PC-9 (cell line): ENCODE data around the gene ZBTB4. TPM values are rescaled to one million over a fixed set of nuclear protein-coding genes. Genes with fewer than 3 reads are reported as not detected.

Source experiments
- BruUV-seq: library from RNA; stranded (reverse); fragments of 400-500 nt; replicated peaks from 2 replicates; lab custom pipeline; 2021; lab: Mats Ljungman, UMichigan
- CTCF ChIA-PET: fragments of 300-600 bp; sonication (Branson Sonifier 250); formaldehyde crosslinking; loops from one replicate; lab custom pipeline; 2022; ENCODE audit warnings: antibody characterized with exemption; lab: Charles Lee
- POLR2A ChIA-PET: fragments of 300-600 bp; sonication (Branson Sonifier 250); formaldehyde crosslinking; loops from one replicate; lab custom pipeline; 2022; ENCODE audit warnings: antibody characterized with exemption; ENCODE audit not compliant: unreplicated experiment; lab: Charles Lee
- DNase-seq, 2 experiments: peaks; one replicate each; pipeline versions ENCODE4 v3.0.0 to v3.0.0-alpha.2; 2015 to 2022; ENCODE audit warnings: mixed read lengths in 1 of 2
- H2AFZ ChIP-seq: fragments of 200-600 bp; sonication (generic); 2 replicates; pipeline ENCODE4 v1.8.1; 2017; ENCODE audit warnings: antibody characterized with exemption
- H3F3A ChIP-seq: fragments of 200-600 bp; sonication (generic); 2 replicates; pipeline ENCODE4 v1.8.1; 2017; ENCODE audit warnings: antibody characterized with exemption, mild to moderate bottlenecking, low read depth; ENCODE audit not compliant: insufficient read depth
- H3K27ac ChIP-seq: fragments of 200-600 bp; sonication (generic); 2 replicates; pipeline ENCODE4 v1.6.1; 2016; ENCODE audit warnings: mixed run types
- H3K27me3 ChIP-seq: fragments of 200-600 bp; sonication (generic); 2 replicates; pipeline ENCODE4 v1.6.1; 2016; ENCODE audit warnings: low read depth, mixed run types; ENCODE audit not compliant: insufficient read depth
- H3K36me3 ChIP-seq: fragments of 200-600 bp; sonication (generic); 2 replicates; pipeline ENCODE4 v1.6.1; 2016; ENCODE audit warnings: low read depth, mixed run types
- H3K4me1 ChIP-seq: fragments of 200-600 bp; sonication (generic); replicated peaks from 2 replicates; pipeline ENCODE4 v1.6.1; 2016; ENCODE audit warnings: mixed run types; ENCODE audit not compliant: insufficient read depth
- H3K4me2 ChIP-seq: fragments of 200-600 bp; sonication (generic); 2 replicates; pipeline ENCODE4 v1.6.1; 2017; ENCODE audit warnings: mixed run types
- H3K4me3 ChIP-seq: fragments of 200-600 bp; sonication (generic); 2 replicates; pipeline ENCODE4 v1.6.1; 2016; ENCODE audit warnings: mixed run types
- H3K79me2 ChIP-seq: fragments of 200-600 bp; sonication (generic); 2 replicates; pipeline ENCODE4 v1.6.1; 2017; ENCODE audit warnings: low read depth, mixed run types
- H3K9me2 ChIP-seq: fragments of 200-600 bp; sonication (generic); 2 replicates; pipeline ENCODE4 v1.8.1; 2017; ENCODE audit warnings: mild to moderate bottlenecking; ENCODE audit not compliant: insufficient read depth
- H3K9me3 ChIP-seq: fragments of 200-600 bp; sonication (generic); 2 replicates; pipeline ENCODE4 v1.8.1; 2016; ENCODE audit warnings: low read depth; ENCODE audit not compliant: insufficient read depth
- H4K20me1 ChIP-seq: fragments of 200-600 bp; sonication (generic); 2 replicates; pipeline ENCODE4 v1.8.1; 2017; ENCODE audit not compliant: insufficient read depth
- CTCF ChIP-seq: fragments of 200-600 bp; sonication (generic); conservative IDR thresholded peaks from 2 replicates; pipeline ENCODE4 v1.6.1; 2017; ENCODE audit warnings: mixed run types, antibody characterized with exemption, mild to moderate bottlenecking, moderate library complexity
- EZH2 ChIP-seq: fragments of 200-600 bp; sonication (generic); IDR thresholded peaks from 2 replicates; pipeline ENCODE4 v1.8.0; 2017; ENCODE audit warnings: antibody characterized with exemption, low read depth
- intact Hi-C: fragments of 100-400 bp; cut with micrococcal nuclease; formaldehyde crosslinking; loops from one replicate; pipeline ENCODE4 v1.10.0; 2022; ENCODE audit not compliant: unreplicated experiment
- total RNA-seq: library from RNA; stranded (reverse); gene quantifications from 2 replicates; pipeline ENCODE4 v1.2.3, GENCODE V29; 2021

ZBTB4 gene
- total RNA-seq, 1 experiment from 2014 or later = 54.0 TPM

- CTCF ChIA-PET = interaction anchor here (0.6 kb wide), 1 partner anchor 518 kb away, joined by 14 read pairs; no protein-coding TSS in a partner anchor
- Histone ChIP-seq H3K9me2 (no peaks in the 10 kb centered on the region), H3K27ac (no peak overlapping the region), H4K20me1 (peaks cover 37% of the 10 kb centered on the region), H3K27me3 (no peaks in the 10 kb centered on the region), H3K4me1 (no peaks in the 10 kb centered on the region), H3K79me2 (peaks cover 57% of the 10 kb centered on the region), H3F3A (no peaks in the 10 kb centered on the region), H3K4me2 (no peak overlapping the region), H3K36me3 (0 out of 2 replicates have a peak, but pooled peaks cover 6% of the 10 kb centered on the region), H3K9me3 (no peaks in the 10 kb centered on the region), H2AFZ (no peak overlapping the region), H3K4me3 (no peak overlapping the region)
- no peak for DNase-seq
- no peak for TF ChIP-seq EZH2
- TF ChIP-seq CTCF = no peak
- BruUV-seq = no TSS peak
- POLR2A ChIA-PET = no interaction called here
- intact Hi-C loops = no loop called here
Measured at GRCh38 chr17:7493941-7494340, 14.5 kb upstream of the ZBTB4 start.

GRCh38 chr17:7491583-7491982, 12.2 kb upstream of the ZBTB4 start:
- Histone ChIP-seq H3K4me1 (peaks cover 4% of the 10 kb centered on the region), H3K27ac (no peak overlapping the region), H3K79me2 (peaks cover 76% of the 10 kb centered on the region), H3K9me2 (no peaks in the 10 kb centered on the region), H2AFZ (no peak overlapping the region), H3K9me3 (no peaks in the 10 kb centered on the region), H3K4me3 (no peak overlapping the region), H4K20me1 (peaks cover 41% of the 10 kb centered on the region), H3K36me3 (0 out of 2 replicates have a peak, but pooled peaks cover 6% of the 10 kb centered on the region), H3K4me2 (no peak overlapping the region), H3F3A (no peaks in the 10 kb centered on the region), H3K27me3 (no peaks in the 10 kb centered on the region)
- no TSS peak for BruUV-seq
- DNase-seq = no peak
- intact Hi-C loops = no loop called here
- TF ChIP-seq CTCF = no peak
- POLR2A ChIA-PET = no interaction called here
- CTCF ChIA-PET = no interaction called here

GRCh38 chr17:7490144-7490543, 10.7 kb upstream of the ZBTB4 start:
- Histone ChIP-seq H3K9me3 (no peaks in the 10 kb centered on the region), H3K27me3 (no peaks in the 10 kb centered on the region), H3K4me2 (no peak overlapping the region), H3K4me1 (peaks cover 13% of the 10 kb centered on the region), H2AFZ (no peak overlapping the region), H3K36me3 (0 out of 2 replicates have a peak, but pooled peaks cover 6% of the 10 kb centered on the region), H3K79me2 (peaks cover 89% of the 10 kb centered on the region), H3K9me2 (no peaks in the 10 kb centered on the region), H3F3A (no peaks in the 10 kb centered on the region), H3K27ac (no peak overlapping the region), H4K20me1 (peaks cover 48% of the 10 kb centered on the region), H3K4me3 (no peak overlapping the region)
- no peak for DNase-seq
- CTCF ChIA-PET = no interaction called here
- POLR2A ChIA-PET = no interaction called here
- no TSS peak for BruUV-seq
- TF ChIP-seq CTCF = no peak
- no peak for TF ChIP-seq EZH2
- intact Hi-C loops = no loop called here
